ENCODE results near the gene PSME2. TPM values are rescaled to one million over a fixed set of nuclear protein-coding genes. Genes with fewer than 3 reads are reported as not detected.

Gene PSME2
- total and polyA plus RNA-seq, 10 of the 15 experiments (the other 5 are each of a cell fraction or from before 2014, with no cell fraction given): 510 to 3,542 (median 913) TPM

DNA sequence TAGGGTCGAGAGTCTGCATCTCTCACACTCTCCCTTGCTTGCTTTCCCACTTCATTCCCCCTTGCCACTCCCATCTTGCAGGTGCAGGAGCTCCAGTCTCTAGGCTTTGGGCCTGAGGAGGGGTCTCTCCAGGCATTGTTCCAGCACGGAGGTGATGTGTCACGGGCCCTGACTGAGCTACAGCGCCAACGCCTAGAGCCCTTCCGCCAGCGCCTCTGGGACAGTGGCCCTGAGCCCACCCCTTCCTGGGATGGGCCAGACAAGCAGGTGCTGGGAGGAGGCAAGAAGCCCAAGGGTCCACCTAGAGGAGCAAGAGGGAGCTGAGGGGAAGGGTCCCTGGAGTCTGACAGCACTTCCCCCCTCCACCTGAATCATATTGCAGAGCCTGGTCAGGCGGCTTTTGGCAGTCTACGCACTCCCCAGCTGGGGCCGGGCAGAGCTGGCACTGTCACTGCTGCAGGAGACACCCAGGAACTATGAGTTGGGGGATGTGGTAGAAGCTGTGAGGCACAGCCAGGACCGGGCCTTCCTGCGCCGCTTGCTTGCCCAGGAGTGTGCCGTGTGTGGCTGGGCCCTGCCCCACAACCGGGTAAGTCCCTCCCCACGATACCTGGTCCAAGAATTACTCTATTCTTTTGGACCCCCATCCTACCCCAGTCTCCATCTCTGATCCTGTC, 5.1 kb upstream of the PSME2 start:
- Histone ChIP-seq H3K4me2 (ENCODE audit: control insufficient read depth, insufficient read depth) (no peak overlapping the region), H2AFZ (ENCODE audit: control insufficient read depth, low read depth, low read length) (no peak overlapping the region), H3K9ac (ENCODE audit: control insufficient read depth, insufficient read depth, low read length) (no peak overlapping the region), H3K4me1 (ENCODE audit: control insufficient read depth, insufficient read depth, low read length) (no peaks in the 10 kb centered on the region), H3K27ac (ENCODE audit: control insufficient read depth, insufficient read depth) (no peak overlapping the region), H3K36me3 (ENCODE audit: control insufficient read depth in 2 of 2, insufficient read depth in 2 of 2, low read length in 1 of 2) (peaks cover 27 to 31% of the 10 kb centered on the region in 2 experiments), H4K20me1 (ENCODE audit: control insufficient read depth, insufficient read depth) (no peaks in the 10 kb centered on the region), H3K27me3 (replicated peaks in 1 of 2; ENCODE audit: control insufficient read depth in 2 of 2, insufficient read depth in 2 of 2, low read length in 1 of 2) (no peaks in the 10 kb centered on the region), H3K9me3 (replicated peaks; ENCODE audit: control insufficient read depth, insufficient read depth, low read length) (no peaks in the 10 kb centered on the region; the same call in 2 of the 3 replicates), H3K4me3 (no peak overlapping the region), H3K79me2 (ENCODE audit: control insufficient read depth, insufficient read depth, low read length) (peaks cover 29% of the 10 kb centered on the region)
- intact Hi-C loops (cut with micrococcal nuclease; ENCODE audit: unreplicated experiment): no loop called here
- ChIA-PET CTCF (interaction anchor here (2.2 to 8.2 kb wide), 2 partner anchors 9 to 43 kb away, joined by 6 to 63 read pairs; partner anchors contain the start of gene IRF9), POLR2A (interaction anchor here (2.0 to 2.6 kb wide), 2 partner anchors 9 to 37 kb away, joined by 9 to 21 read pairs; partner anchors contain the start of genes DCAF11, IRF9 and NRL), SMC1A (ENCODE audit: uncharacterized antibody, unreplicated experiment) (interaction anchor here (3.6 kb wide), 1 partner anchor 10 kb away, joined by 22 read pairs; the partner anchor contains the start of gene IRF9), RAD21 (ENCODE audit: unreplicated experiment) (no interaction called here)
- 98% methylated on average over 16 of the region's 16 CpGs for WGBS (ENCODE audit: insufficient coverage, insufficient replicate concordance, low lambda C conversion rate, missing lambda C conversion rate)
- no TSS peak for BruUV-seq (replicated peaks)
- ATAC-seq (no peak), DNase-seq (ENCODE audit: low read depth, low spot score) (no peak), FAIRE-seq (no peak)
- in situ Hi-C loops (cut with MboI): no loop called here
- TF ChIP-seq, protein P1, sequence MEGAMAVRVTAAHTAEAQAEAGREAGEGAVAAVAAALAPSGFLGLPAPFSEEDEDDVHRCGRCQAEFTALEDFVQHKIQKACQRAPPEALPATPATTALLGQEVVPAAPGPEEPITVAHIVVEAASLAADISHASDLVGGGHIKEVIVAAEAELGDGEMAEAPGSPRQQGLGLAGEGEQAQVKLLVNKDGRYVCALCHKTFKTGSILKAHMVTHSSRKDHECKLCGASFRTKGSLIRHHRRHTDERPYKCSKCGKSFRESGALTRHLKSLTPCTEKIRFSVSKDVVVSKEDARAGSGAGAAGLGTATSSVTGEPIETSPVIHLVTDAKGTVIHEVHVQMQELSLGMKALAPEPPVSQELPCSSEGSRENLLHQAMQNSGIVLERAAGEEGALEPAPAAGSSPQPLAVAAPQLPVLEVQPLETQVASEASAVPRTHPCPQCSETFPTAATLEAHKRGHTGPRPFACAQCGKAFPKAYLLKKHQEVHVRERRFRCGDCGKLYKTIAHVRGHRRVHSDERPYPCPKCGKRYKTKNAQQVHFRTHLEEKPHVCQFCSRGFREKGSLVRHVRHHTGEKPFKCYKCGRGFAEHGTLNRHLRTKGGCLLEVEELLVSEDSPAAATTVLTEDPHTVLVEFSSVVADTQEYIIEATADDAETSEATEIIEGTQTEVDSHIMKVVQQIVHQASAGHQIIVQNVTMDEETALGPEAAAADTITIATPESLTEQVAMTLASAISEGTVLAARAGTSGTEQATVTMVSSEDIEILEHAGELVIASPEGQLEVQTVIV (IDR thresholded peaks at IDR 0.05; ENCODE audit: borderline replicate concordance, partially characterized antibody): no peak
- no peak for TF ChIP-seq CREM (IDR thresholded peaks at IDR 0.05; ENCODE audit: low read depth)
- TF ChIP-seq EGR1 (IDR thresholded peaks at IDR 0.05; ENCODE audit: borderline replicate concordance in 1 of 2, low read depth in 2 of 2, low read length in 2 of 2): no peak
- TF ChIP-seq PBX3 (IDR thresholded peaks at IDR 0.05; ENCODE audit: insufficient replicate concordance, low read depth, low read length): no peak
- TF ChIP-seq POLR2AphosphoS5 (IDR thresholded peaks at IDR 0.05; ENCODE audit: low read length): no peak
- no peak for TF ChIP-seq PKNOX1 (IDR thresholded peaks at IDR 0.05)
